Measurements from ENCODE around the gene TMEM170A. TPM values are rescaled to one million over a fixed set of nuclear protein-coding genes. Genes with fewer than 3 reads are reported as not detected.

The TMEM170A gene
- total RNA-seq, result 10 to 100 TPM; 21.5 to 35.9 TPM

GRCh38 chr16:75464122-75464918 is at the start of gene TMEM170A:
TSS of gene TMEM170A (minus strand) at chr16:75464689. CDS start at chr16:75464600, 89 bp downstream.
- H3K9me3 ChIP-seq, result no peaks in the 10 kb centered on the region
- peak within 1 kb of the TSS; percentile 96 to 98 for H3K27ac ChIP-seq
- peak; percentile 99 for DNase-seq (ENCODE audit: low spot score)
- no peaks in the 10 kb centered on the region for H3K36me3 ChIP-seq
- H3K27me3 ChIP-seq (replicated peaks; ENCODE audit: insufficient read depth), result no peaks in the 10 kb centered on the region
- under 1% methylated on average over 79 of the region's 89 CpGs for WGBS
- peak; percentile 94 for TF ChIP-seq POLR2AphosphoS5 (IDR thresholded peaks at IDR 0.05)
- peak; percentile 95 for TF ChIP-seq POLR2A (IDR thresholded peaks at IDR 0.05)
- TF ChIP-seq, protein P1, sequence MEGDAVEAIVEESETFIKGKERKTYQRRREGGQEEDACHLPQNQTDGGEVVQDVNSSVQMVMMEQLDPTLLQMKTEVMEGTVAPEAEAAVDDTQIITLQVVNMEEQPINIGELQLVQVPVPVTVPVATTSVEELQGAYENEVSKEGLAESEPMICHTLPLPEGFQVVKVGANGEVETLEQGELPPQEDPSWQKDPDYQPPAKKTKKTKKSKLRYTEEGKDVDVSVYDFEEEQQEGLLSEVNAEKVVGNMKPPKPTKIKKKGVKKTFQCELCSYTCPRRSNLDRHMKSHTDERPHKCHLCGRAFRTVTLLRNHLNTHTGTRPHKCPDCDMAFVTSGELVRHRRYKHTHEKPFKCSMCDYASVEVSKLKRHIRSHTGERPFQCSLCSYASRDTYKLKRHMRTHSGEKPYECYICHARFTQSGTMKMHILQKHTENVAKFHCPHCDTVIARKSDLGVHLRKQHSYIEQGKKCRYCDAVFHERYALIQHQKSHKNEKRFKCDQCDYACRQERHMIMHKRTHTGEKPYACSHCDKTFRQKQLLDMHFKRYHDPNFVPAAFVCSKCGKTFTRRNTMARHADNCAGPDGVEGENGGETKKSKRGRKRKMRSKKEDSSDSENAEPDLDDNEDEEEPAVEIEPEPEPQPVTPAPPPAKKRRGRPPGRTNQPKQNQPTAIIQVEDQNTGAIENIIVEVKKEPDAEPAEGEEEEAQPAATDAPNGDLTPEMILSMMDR (IDR thresholded peaks at IDR 0.05), result peak; percentile 100
- peak within 1 kb of the TSS; percentile 85 to 92 for H3K4me3 ChIP-seq
- intact Hi-C loops (cut with DNase I), result loop anchor here (1.0 kb wide), 1 partner anchor 265 kb away; no protein-coding TSS in a partner anchor
- H3K4me1 ChIP-seq (replicated peaks), result no peaks in the 10 kb centered on the region

GRCh38 chr16:75506574-75506973 is 42.1 kb upstream of the TMEM170A start:
- H3K27me3 ChIP-seq (replicated peaks; ENCODE audit: insufficient read depth), result no peaks in the 10 kb centered on the region
- TF ChIP-seq, protein P1 (IDR thresholded peaks at IDR 0.05), result no peak
- TF ChIP-seq POLR2AphosphoS5 (IDR thresholded peaks at IDR 0.05) (no peak), POLR2A (IDR thresholded peaks at IDR 0.05) (no peak)
- H3K4me3 ChIP-seq, result no peak overlapping the region
- WGBS, result 33% methylated on average over 7 of the region's 7 CpGs
- no peaks in the 10 kb centered on the region for H3K4me1 ChIP-seq (replicated peaks)
- DNase-seq (ENCODE audit: low spot score), result no peak
- intact Hi-C loops (cut with DNase I), result no loop called here
- H3K27ac ChIP-seq, result no peak overlapping the region
- no peaks in the 10 kb centered on the region for H3K9me3 ChIP-seq
- H3K36me3 ChIP-seq, result no peaks in the 10 kb centered on the region

DNA sequence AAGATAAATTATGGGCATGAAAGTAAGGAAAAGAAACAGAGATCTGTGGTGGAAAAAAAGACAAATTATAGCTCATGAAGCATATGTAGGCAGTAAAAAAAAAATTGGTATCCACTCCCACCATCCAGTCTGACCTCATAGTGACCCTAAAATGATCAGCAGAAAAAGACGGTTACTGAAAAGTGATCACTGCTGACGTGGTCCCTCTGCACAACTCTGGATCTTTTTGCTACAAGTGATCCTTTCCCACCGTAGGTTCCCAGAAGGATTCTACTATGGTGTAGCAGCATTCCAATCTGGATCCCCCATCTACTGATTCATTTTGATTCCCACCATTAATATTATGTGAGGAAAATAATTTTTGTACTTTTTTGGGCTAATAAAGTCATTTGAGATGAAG is 41.6 kb upstream of the TMEM170A start:
- DNase-seq (ENCODE audit: low spot score), result no peak
- intact Hi-C loops (cut with DNase I), result no loop called here
- no peak for TF ChIP-seq POLR2A (IDR thresholded peaks at IDR 0.05)
- TF ChIP-seq, protein P1 (IDR thresholded peaks at IDR 0.05), result no peak
- no peak for TF ChIP-seq POLR2AphosphoS5 (IDR thresholded peaks at IDR 0.05)
- Histone ChIP-seq H3K4me3 (no peak overlapping the region), H3K9me3 (no peaks in the 10 kb centered on the region), H3K4me1 (replicated peaks) (no peaks in the 10 kb centered on the region), H3K27me3 (replicated peaks; ENCODE audit: insufficient read depth) (no peaks in the 10 kb centered on the region), H3K27ac (no peak overlapping the region), H3K36me3 (no peaks in the 10 kb centered on the region)
- 75% methylated on average over 3 of the region's 3 CpGs for WGBS

GRCh38 chr16:75503801-75504200 is 39.3 kb upstream of the TMEM170A start:
- Histone ChIP-seq H3K27ac (no peak overlapping the region), H3K36me3 (no peaks in the 10 kb centered on the region), H3K4me3 (no peak overlapping the region), H3K27me3 (replicated peaks; ENCODE audit: insufficient read depth) (no peaks in the 10 kb centered on the region), H3K4me1 (replicated peaks) (no peaks in the 10 kb centered on the region), H3K9me3 (no peaks in the 10 kb centered on the region)
- intact Hi-C loops (cut with DNase I), result no loop called here
- no peak for TF ChIP-seq POLR2AphosphoS5 (IDR thresholded peaks at IDR 0.05)
- TF ChIP-seq POLR2A (IDR thresholded peaks at IDR 0.05), result no peak
- TF ChIP-seq, protein P1 (IDR thresholded peaks at IDR 0.05), result no peak
- no peak for DNase-seq (ENCODE audit: low spot score)
- 95% methylated on average over 1 of the region's 1 CpG for WGBS

All from prostate gland (tissue), 2 donors.